Body of pancreas (tissue), 4 donors: ENCODE data around the gene SLC23A3.

Source experiments
- POLR2A ChIP-seq, 3 donors: fragments of 450-650 bp; IDR thresholded peaks; one replicate each; pipeline ENCODE4 v1.6.1; 2016; ENCODE audit warnings: antibody characterized with exemption in 3 of 3, mild to moderate bottlenecking in 2 of 3
- TF ChIP-seq, protein P1 (sequence below), 7 experiments: fragments of 450-650 bp in 4 of 7; fragments of 200-600 bp in 3 of 7; sonication (generic) in 3 of 7; IDR thresholded peaks; one replicate each; pipeline ENCODE4 v1.5.1; 2016 to 2019; ENCODE audit warnings: antibody characterized with exemption in 7 of 7

DNA sequence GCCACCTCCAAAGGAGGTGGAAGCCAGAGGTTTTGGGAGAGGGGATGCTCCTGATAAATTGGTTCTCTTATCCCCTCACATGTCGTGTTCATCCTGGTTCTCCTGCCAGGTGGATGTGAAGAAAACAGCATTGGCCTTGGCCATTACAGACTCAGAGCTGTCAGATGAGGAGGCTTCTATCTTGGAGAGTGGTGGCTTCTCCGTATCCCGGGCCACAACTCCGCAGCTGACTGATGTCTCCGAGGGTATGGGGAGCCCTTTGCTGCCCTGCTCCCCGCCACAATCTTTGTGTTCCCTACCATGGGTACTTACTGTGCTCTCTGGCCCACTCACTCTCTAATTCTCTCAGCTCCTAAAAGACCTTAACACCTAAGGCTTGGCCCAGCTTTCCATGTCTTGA is 11.7 kb upstream of the SLC23A3 start:
- TF ChIP-seq, protein P1, sequence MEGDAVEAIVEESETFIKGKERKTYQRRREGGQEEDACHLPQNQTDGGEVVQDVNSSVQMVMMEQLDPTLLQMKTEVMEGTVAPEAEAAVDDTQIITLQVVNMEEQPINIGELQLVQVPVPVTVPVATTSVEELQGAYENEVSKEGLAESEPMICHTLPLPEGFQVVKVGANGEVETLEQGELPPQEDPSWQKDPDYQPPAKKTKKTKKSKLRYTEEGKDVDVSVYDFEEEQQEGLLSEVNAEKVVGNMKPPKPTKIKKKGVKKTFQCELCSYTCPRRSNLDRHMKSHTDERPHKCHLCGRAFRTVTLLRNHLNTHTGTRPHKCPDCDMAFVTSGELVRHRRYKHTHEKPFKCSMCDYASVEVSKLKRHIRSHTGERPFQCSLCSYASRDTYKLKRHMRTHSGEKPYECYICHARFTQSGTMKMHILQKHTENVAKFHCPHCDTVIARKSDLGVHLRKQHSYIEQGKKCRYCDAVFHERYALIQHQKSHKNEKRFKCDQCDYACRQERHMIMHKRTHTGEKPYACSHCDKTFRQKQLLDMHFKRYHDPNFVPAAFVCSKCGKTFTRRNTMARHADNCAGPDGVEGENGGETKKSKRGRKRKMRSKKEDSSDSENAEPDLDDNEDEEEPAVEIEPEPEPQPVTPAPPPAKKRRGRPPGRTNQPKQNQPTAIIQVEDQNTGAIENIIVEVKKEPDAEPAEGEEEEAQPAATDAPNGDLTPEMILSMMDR (IDR thresholded peaks at IDR 0.05), result no peak
- no peak for TF ChIP-seq POLR2A (IDR thresholded peaks at IDR 0.05)
